Stomach (tissue), 4 donors: Measurements from ENCODE around the gene CEMP1.

ENCODE experiments used
- EP300 ChIP-seq: sonication (generic); formaldehyde crosslinking; IDR thresholded peaks from one replicate; pipeline ENCODE4 v1.6.1; 2017; ENCODE audit warnings: antibody characterized with exemption
- TF ChIP-seq, protein P1 (sequence below), 7 experiments: fragments of 450-650 bp in 4 of 7; fragments of 200-600 bp in 3 of 7; sonication (generic) in 3 of 7; IDR thresholded peaks; one replicate each; pipeline ENCODE4 v1.5.1; 2016 to 2019; ENCODE audit warnings: antibody characterized with exemption in 7 of 7, control low read depth in 2 of 7, mild to moderate bottlenecking in 1 of 7

DNA sequence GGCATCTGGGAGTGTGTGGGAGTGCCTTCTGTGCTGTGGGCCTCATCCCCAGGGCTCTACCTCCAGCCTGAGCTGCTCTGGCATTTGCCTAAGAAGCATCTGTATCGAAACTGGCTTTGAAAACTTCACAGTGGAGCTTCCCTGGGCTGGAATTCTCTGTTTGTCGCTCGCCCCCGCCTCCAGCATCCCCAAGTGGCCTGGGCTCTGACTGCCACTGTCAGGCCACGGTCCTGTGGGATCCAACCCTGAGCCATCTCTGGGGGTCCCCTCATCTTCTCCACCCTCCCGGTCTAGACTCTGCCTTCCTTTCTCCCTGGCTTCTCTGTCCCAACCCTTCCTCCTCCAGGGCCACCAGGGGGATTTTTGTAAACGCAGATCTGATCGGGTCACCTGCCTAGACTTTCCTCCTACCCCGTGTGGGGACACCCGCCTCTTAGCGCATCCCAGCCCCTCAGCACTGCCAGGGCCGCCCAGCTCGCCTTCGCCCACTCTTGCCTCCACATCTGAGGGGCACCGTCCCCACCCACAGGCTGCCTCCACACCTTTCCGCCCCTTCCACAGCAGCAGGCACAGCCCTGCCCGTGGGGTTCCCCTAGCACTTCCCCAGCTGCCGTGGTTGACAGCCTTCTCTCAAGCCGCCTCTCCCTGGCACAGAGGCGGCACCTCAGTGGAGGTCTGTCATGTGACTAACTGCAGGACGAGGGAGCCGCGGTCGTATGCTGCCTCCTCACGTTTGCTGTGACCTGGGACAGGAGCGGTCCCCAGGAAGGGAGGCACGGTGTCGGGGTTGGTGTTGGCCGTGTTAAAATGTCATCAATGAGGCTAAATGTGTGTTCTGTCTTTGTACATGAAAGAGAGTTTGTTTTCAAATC is 44.3 kb downstream of the CEMP1 start:
- TF ChIP-seq, protein P1, sequence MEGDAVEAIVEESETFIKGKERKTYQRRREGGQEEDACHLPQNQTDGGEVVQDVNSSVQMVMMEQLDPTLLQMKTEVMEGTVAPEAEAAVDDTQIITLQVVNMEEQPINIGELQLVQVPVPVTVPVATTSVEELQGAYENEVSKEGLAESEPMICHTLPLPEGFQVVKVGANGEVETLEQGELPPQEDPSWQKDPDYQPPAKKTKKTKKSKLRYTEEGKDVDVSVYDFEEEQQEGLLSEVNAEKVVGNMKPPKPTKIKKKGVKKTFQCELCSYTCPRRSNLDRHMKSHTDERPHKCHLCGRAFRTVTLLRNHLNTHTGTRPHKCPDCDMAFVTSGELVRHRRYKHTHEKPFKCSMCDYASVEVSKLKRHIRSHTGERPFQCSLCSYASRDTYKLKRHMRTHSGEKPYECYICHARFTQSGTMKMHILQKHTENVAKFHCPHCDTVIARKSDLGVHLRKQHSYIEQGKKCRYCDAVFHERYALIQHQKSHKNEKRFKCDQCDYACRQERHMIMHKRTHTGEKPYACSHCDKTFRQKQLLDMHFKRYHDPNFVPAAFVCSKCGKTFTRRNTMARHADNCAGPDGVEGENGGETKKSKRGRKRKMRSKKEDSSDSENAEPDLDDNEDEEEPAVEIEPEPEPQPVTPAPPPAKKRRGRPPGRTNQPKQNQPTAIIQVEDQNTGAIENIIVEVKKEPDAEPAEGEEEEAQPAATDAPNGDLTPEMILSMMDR (IDR thresholded peaks at IDR 0.05) = peak in 3 of 7 experiments; percentile 24 to 54 (median 27)
- TF ChIP-seq EP300 = no peak
